Omental fat pad (tissue), 4 donors: Measurements from ENCODE around the gene CBX3. TPM values are rescaled to one million over a fixed set of nuclear protein-coding genes. Genes with fewer than 3 reads are reported as not detected.
"Not testable (repeated sequence)": the region's sequence is repeated elsewhere in the genome, so short reads cannot be mapped to it uniquely, and the experiment has no call there.

Experiments used
- ATAC-seq: fragments of 150-250 bp; one replicate; pipeline ENCODE4 v1.9.1; 2016; ENCODE audit warnings: mild to moderate bottlenecking, moderate library complexity; ENCODE audit not compliant: low FRiP score
- DNase-seq: peaks from one replicate; pipeline ENCODE4 v3.0.0-alpha.2; 2019; ENCODE audit warnings: low spot score
- total RNA-seq, 4 donors: library from RNA; depleted of rRNA; stranded (reverse); fragments of >200 nt; gene quantifications; one replicate each; pipeline ENCODE4 v1.1.0, GENCODE V29; 2016
- TF ChIP-seq, protein P1 (sequence below), 3 donors: fragments of 450-650 bp; IDR thresholded peaks; one replicate each; pipeline ENCODE4 v1.5.1; 2016 to 2017; ENCODE audit warnings: antibody characterized with exemption in 3 of 3, mild to moderate bottlenecking in 3 of 3, moderate library complexity in 2 of 3

Gene CBX3
- total RNA-seq, 4 donors from 2014 or later = 60.1 to 111 (median 87.4) TPM

- DNase-seq = no peak
- TF ChIP-seq, protein P1, sequence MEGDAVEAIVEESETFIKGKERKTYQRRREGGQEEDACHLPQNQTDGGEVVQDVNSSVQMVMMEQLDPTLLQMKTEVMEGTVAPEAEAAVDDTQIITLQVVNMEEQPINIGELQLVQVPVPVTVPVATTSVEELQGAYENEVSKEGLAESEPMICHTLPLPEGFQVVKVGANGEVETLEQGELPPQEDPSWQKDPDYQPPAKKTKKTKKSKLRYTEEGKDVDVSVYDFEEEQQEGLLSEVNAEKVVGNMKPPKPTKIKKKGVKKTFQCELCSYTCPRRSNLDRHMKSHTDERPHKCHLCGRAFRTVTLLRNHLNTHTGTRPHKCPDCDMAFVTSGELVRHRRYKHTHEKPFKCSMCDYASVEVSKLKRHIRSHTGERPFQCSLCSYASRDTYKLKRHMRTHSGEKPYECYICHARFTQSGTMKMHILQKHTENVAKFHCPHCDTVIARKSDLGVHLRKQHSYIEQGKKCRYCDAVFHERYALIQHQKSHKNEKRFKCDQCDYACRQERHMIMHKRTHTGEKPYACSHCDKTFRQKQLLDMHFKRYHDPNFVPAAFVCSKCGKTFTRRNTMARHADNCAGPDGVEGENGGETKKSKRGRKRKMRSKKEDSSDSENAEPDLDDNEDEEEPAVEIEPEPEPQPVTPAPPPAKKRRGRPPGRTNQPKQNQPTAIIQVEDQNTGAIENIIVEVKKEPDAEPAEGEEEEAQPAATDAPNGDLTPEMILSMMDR (IDR thresholded peaks at IDR 0.05) = no peak
- peak; percentile 43 for ATAC-seq
Measured at GRCh38 chr7:26156451-26157420, 44.8 kb upstream of the CBX3 start.

DNA sequence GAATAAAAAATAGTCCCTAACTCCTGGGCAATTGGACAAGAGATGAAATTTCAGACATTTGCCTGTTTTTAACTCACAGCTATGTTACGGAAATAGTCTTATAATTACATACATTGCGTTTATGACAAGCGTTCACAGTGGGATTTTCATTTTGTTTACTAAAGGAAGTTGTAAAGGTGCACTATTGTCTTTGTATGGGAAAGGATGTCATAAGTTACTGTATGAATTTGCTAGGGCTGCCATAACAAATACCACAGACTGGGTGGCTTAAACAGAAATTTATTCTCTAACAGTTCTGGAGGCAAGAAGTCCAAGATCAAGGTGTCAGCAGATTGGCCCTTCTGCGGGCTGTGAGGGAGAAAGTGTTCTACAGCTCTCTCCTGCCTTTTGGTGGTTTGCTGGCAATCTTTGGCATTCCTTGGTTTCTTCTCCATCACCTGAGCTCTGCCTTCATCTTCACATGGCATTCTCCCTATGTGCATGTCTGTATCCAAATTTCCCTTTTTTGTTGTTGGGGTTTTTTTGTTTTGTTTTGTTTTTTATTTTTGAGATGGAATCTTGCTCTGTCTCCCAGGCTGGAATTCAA, 43.9 kb upstream of the CBX3 start:
- ATAC-seq (no peak), DNase-seq (no peak)
- TF ChIP-seq, protein P1 (IDR thresholded peaks at IDR 0.05) = no peak

GRCh38 chr7:26159243-26159642, 42.3 kb upstream of the CBX3 start:
- ATAC-seq (no peak), DNase-seq (no peak)
- TF ChIP-seq, protein P1 (IDR thresholded peaks at IDR 0.05) = no peak

GRCh38 chr7:26160896-26161295, 40.6 kb upstream of the CBX3 start:
- no peak for ATAC-seq
- DNase-seq = no peak
- TF ChIP-seq, protein P1 (IDR thresholded peaks at IDR 0.05) = no peak

DNA sequence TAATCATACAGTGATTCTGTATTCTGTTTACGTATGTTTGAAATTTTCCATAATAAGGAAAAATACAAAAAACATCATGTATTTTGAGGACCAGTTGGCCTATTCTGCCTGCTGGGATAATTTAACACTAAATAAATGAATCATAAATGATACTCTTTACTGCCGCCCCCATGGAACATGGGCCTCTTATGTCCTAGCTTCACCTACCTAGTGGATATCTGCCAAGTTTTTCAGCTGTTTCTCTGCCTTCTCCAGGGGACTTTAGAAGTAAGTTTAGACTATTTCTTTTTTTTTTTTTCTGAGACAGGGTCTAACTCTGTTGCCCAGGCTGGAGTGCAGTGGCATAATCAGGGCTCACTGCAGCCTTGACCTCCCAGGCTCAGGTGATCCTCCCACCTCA, 39.1 kb upstream of the CBX3 start:
- ATAC-seq (no peak), DNase-seq (no peak)
- TF ChIP-seq, protein P1 (IDR thresholded peaks at IDR 0.05) = no peak

DNA sequence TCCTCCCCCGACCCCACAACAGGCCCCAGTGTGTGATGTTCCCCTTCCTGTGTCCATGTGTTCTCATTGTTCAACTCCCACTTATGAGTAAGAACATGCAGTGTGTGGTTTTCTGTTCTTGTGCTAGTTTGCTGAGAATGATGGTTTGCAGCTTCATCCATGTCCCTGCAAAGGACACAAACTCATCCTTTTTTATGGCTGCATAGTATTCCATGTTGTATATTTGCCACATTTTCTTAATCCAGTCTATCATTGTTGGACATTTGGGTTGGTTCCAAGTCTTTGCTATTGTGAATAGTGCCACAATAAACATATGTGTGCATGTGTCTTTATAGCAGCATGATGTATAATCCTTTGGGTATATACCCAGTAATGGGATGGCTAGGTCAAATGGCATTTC, 37.7 kb upstream of the CBX3 start:
- DNase-seq, ATAC-seq: not testable (repeated sequence)

- TF ChIP-seq, protein P1 (IDR thresholded peaks at IDR 0.05) = no peak
- DNase-seq = no peak
- peak; percentile 28 for ATAC-seq
Measured at GRCh38 chr7:26165950-26166683, 35.4 kb upstream of the CBX3 start.
